NOMO-1 (cell line): ENCODE measurements around the gene EXOC2.
"Not testable (repeated sequence)": the region's sequence is repeated elsewhere in the genome, so short reads cannot be mapped to it uniquely, and the experiment has no call there.

ENCODE experiments used
- DNase-seq, 2 experiments: peaks; one replicate each; lab custom pipeline; 2025; ENCODE audit not compliant: unreplicated experiment in 2 of 2; lab: John Stamatoyannopoulos, UW

The EXOC2 gene

GRCh38 chr6:593907-594212 lies 99.1 kb downstream of the EXOC2 start:
- DNase-seq = no peak

DNA sequence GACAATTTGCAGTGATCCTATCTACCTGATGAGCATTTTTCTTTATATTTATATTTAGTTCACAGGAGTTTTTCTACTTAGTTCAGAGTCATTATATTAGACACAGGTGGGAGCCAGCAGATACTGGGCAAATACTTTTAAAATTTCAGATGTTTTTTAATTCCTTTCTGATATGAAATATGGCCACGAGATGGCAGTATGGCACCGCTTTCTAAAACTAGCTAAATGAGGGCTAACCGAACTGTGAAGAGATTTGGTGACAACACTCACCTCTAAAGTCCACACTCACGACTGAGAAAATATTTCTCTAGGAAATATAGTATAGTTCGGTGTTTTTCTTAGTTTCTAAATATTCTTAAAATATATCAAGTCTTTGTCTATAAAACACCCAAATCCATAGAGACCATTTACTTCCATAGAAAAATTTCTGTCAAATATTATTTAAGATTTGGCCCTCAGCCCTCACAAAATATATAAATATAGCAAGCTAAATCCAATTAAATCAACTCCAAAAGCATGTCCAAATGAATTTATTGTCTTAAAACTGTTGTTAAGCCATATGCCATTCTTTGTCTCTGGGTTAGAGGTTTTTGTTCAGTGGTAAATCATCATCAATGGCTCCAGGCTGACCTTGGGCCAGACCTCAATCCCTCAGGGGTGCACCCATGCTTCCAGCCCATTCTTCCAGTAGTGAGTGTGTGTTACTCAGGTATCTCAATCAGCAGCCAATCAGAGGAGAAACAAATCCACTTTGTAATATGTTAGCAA lies 99.6 kb downstream of the EXOC2 start:
- peak; percentile 7 to 53 for DNase-seq

DNA sequence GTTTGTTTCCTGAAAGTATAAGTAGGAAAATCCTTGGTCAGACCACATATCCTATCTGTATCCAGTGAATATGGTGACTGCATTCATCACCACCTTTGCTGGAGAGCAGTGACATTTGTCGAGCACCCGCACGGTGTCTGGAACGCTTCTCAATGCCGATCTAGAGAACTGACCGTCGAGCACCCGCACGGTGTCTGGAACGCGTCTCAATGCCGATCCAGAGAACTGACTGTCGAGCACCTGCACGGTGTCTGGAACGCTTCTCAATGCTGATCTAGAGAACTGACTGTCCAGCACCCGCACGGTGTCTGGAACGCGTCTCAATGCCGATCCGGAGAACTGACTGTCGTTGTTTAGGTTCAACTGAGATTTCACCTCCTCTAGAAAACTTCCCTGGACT lies 103.8 kb downstream of the EXOC2 start:
- DNase-seq = no peak

GRCh38 chr6:586553-586952 lies 106.4 kb downstream of the EXOC2 start:
- no peak for DNase-seq

- no peak for DNase-seq
These were observed 109.3 kb downstream of the EXOC2 start for GRCh38 chr6:583635-584034.

GRCh38 chr6:583116-583515 lies 109.8 kb downstream of the EXOC2 start:
- DNase-seq = no peak

DNA sequence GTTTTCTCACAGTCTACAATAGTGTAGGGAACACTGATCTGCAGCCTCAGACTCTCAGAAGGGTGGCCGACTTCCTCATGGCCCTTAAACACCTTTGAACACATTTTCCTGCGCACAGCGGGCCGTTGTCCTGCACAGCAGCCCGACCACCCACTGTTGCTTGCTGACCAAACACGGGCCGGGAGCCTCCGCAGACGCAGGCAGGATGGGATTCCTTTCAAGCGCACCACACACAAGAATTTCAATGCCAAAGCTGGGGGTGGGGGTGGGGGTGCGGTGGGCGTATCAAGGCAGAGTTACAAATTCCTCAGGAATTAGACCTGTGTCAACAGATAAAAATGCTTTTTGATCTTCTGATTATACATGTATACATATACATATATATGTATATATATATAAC lies 110.6 kb downstream of the EXOC2 start:
- DNase-seq = no peak

GRCh38 chr6:579339-579738 lies 113.6 kb downstream of the EXOC2 start:
- DNase-seq = no peak

DNA sequence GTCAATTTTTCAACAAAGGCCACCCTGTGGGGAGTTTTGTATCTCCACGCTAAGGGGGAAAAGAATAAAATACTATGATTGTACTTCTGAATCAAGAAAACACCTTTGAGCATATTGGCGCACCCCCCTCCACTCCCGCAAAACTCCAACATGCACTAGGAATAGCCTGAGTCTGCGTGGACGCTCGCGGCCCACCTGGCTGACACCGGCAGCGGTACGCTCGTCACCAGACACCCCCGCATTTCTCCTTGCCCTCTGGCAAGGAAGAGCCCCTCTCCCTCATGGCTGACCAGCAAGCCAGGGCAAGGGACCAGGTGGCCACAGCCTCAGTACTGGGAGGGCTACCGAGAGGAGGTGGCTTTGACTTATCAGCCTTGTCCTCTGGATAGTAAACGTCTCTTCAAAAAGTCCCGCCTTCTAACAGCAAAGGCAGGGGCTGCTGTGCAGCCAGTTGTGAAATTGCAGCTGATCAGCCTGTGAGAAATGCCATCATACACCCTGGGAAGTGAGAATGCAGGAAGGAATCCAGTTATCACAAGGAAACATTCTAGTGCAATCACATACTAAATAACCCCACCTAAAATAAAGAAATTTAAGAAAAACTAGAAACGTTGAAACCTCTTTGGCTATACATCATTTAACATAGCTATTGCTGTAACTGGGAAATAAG lies 120.2 kb downstream of the EXOC2 start:
- no peak for DNase-seq

GRCh38 chr6:571892-572291 lies 121.0 kb downstream of the EXOC2 start:
- DNase-seq = no peak

- DNase-seq = no peak
These were observed 122.1 kb downstream of the EXOC2 start for GRCh38 chr6:570825-571224.

- no peak for DNase-seq
These were observed 123.9 kb downstream of the EXOC2 start for GRCh38 chr6:568954-569523.

- DNase-seq = no peak
These were observed 124.9 kb downstream of the EXOC2 start for GRCh38 chr6:568085-568484.

DNA sequence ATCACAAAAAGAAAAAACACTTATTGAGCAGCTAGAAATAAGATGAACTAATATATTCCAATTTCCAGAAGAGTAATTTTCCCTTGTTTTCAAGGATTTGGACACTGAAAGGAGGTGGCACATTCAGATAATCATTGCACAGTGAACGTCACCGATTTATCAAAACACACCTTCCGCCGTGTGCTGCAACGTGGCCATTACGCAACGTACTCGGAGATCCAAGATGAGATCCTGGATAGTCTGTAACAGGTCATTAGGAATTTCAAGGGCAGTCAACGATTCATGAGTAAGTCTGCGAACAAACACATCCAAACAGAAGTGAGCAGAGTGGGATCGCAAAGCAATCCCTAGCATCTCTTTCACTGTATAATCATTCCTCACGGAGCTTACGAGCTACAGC lies 129.1 kb downstream of the EXOC2 start:
- no peak for DNase-seq

- DNase-seq = no peak
These were observed 130.8 kb downstream of the EXOC2 start for GRCh38 chr6:562052-562676.

GRCh38 chr6:561335-561734 lies 131.6 kb downstream of the EXOC2 start:
- not testable (repeated sequence) for DNase-seq

DNA sequence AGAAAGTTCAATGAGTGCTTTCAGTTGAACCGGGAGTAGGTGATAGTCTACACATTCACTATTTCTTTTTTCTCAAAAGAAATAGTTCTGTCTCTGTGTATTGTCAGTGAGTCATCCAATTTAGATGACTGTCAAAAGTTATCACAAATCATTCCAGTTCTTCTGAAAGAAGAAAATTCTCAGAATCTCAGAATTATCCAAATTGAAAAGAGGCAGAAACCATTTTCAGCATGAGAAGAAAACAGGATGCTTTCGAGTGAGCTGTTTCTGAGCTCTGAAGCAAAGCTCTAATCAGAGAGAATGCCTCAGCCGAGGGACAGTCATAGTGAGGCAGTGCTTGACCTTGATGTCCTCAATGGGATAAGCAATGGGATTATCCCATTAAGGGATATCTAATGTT lies 134.0 kb downstream of the EXOC2 start:
- DNase-seq = no peak

- DNase-seq = no peak
These were observed 134.8 kb downstream of the EXOC2 start for GRCh38 chr6:558089-558488.

DNA sequence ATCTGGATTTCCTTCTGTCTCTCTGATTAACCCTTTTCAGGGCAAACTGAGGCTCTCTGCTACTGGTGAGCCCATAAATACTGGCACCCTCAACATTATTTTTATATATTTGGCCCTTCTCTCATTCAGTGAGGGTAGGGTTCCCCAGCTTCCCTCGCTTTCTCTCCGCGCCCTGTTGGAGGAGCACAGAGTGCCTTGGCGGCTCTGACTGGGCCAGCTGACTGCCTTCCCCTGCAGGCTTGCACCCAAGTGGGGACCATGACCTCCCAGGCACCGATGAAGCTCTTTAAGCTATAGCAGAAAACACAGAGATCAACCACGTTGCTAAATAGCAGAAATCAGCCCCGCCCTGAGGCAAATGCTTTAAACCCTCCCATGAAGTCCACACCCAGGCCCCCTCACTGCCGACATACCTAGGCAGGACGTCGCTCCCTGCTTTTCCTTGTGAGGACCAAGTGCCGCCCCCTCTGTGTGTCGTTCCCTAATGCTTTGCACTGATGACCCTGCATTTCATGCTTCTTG lies 141.0 kb downstream of the EXOC2 start:
- DNase-seq = no peak

DNA sequence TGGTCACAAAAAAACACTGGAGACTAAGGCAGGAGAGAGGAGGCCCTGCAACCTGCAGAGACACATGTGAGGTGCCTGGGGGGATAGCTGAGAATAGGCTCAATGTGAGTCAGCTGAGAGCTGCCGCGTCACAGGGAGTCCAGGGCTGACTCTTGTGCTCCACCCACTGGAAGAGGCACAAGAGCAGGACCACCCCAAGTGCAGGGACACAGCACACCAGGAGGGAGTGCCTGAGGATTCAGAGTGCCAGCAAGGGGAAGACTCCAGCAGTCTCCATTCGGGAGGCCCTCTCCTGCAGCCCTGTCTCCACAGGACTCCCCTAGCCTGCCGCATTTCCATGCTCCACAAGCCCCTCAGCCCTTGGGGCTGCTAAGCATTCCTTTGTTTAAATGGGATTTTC lies 141.5 kb downstream of the EXOC2 start:
- DNase-seq = no peak

DNA sequence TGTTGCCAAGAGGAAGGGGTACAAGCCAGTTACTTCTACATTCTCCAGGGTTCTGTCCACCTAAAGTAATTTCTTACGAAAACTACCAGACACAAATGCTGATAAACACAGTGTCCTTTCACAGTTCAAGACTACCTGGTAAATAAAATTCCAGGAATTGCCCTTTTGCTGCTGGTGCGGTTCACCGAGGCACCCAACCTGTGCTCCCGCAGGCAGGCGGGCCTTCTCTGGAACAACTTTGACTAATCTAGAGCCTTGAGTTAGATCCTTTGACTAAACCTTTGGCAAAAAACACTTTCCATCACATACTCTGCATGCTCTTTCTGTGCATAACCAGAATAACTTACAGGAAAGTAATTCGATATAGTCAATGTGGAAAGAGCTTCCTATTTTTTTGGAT lies 143.0 kb downstream of the EXOC2 start:
- DNase-seq = no peak

GRCh38 chr6:548517-548916 lies 144.4 kb downstream of the EXOC2 start:
- no peak for DNase-seq
